PFSK-1 (cell line): Measurements from ENCODE around the gene PGBD5.

Experiments
- POLR2AphosphoS5 ChIP-seq: IDR thresholded peaks from 2 replicates; pipeline ENCODE4 v1.6.1; 2012; ENCODE audit warnings: low read depth, mild to moderate bottlenecking, control low read depth, low read length, moderate library complexity
- SIN3A ChIP-seq: IDR thresholded peaks from 2 replicates; pipeline ENCODE4 v1.6.1; 2012; ENCODE audit warnings: mild to moderate bottlenecking, low read length, moderate library complexity, borderline replicate concordance; ENCODE audit not compliant: insufficient read depth
- TAF1 ChIP-seq: IDR thresholded peaks from 2 replicates; pipeline ENCODE4 v1.6.1; 2012; ENCODE audit warnings: low read length, control low read depth, borderline replicate concordance; ENCODE audit not compliant: insufficient read depth
- TF ChIP-seq, protein P1 (sequence below), 2 experiments: IDR thresholded peaks; 2 replicates each; pipeline versions ENCODE4 v1.6.1 to v1.8.0; 2011 to 2012; ENCODE audit warnings: low read depth in 2 of 2, low read length in 2 of 2, control low read depth in 1 of 2, inconsistent platforms in 1 of 2, mild to moderate bottlenecking in 1 of 2, moderate library complexity in 1 of 2; ENCODE audit not compliant: insufficient read depth in 1 of 2

DNA sequence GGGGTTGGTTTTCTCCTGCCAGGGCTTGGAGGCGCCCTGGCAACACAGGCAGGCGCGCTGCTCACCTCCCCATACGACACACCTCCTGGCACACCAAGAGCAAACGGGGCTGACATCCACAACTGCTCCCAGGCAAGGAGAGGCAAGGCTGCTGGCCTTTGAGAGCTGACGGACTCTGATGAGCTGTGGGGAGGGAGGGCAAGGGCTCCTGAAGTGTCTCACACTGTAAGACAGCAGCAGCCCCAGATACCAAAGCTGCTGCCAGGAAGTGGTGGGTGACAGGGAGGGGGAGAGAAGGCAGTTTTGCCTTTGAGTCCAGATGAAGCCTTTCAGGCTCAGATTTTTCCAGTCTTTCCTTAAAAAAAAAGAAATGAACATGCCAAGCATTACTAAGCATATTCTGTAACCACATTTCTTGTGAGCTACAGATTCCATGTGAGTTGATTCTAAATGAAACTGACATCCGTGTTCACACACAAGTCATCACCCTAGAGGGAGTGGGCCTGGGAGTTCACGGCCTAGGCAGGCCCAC, 24.3 kb downstream of the PGBD5 start:
- TF ChIP-seq POLR2AphosphoS5 = no peak
- TF ChIP-seq SIN3A = no peak
- TF ChIP-seq, protein P1, sequence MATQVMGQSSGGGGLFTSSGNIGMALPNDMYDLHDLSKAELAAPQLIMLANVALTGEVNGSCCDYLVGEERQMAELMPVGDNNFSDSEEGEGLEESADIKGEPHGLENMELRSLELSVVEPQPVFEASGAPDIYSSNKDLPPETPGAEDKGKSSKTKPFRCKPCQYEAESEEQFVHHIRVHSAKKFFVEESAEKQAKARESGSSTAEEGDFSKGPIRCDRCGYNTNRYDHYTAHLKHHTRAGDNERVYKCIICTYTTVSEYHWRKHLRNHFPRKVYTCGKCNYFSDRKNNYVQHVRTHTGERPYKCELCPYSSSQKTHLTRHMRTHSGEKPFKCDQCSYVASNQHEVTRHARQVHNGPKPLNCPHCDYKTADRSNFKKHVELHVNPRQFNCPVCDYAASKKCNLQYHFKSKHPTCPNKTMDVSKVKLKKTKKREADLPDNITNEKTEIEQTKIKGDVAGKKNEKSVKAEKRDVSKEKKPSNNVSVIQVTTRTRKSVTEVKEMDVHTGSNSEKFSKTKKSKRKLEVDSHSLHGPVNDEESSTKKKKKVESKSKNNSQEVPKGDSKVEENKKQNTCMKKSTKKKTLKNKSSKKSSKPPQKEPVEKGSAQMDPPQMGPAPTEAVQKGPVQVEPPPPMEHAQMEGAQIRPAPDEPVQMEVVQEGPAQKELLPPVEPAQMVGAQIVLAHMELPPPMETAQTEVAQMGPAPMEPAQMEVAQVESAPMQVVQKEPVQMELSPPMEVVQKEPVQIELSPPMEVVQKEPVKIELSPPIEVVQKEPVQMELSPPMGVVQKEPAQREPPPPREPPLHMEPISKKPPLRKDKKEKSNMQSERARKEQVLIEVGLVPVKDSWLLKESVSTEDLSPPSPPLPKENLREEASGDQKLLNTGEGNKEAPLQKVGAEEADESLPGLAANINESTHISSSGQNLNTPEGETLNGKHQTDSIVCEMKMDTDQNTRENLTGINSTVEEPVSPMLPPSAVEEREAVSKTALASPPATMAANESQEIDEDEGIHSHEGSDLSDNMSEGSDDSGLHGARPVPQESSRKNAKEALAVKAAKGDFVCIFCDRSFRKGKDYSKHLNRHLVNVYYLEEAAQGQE (IDR thresholded peaks at IDR 0.05; ENCODE audit: insufficient read depth in 1 of 2, low read depth in 2 of 2, low read length in 2 of 2) = no peak
- no peak for TF ChIP-seq TAF1
